Fibroblast of mammary gland (primary cell): Measurements from ENCODE around the gene ITFG2.
A peak's percentile ranks its signal among the peaks of the same experiment; 100 is the strongest.
"Not testable (repeated sequence)": the region's sequence is repeated elsewhere in the genome, so short reads cannot be mapped to it uniquely, and the experiment has no call there.

Experiments used
- DNase-seq: peaks from one replicate; pipeline ENCODE4 v3.0.0-alpha.2; 2010; ENCODE audit warnings: low read depth
- H3K4me3 ChIP-seq: 2 replicates; pipeline ENCODE4 v1.5.1; 2011; ENCODE audit warnings: low read depth, mild to moderate bottlenecking, low read length, moderate library complexity; ENCODE audit not compliant: control insufficient read depth
- CTCF ChIP-seq: conservative IDR thresholded peaks from 2 replicates; pipeline ENCODE4 v1.5.1; 2011; ENCODE audit warnings: low read depth, low read length, inconsistent platforms; ENCODE audit not compliant: control insufficient read depth, insufficient read depth

Gene ITFG2

GRCh38 chr12:2858334-2858733, 45.9 kb downstream of the ITFG2 start:
- H3K4me3 ChIP-seq: no peak overlapping the region
- DNase-seq: no peak
- no peak for TF ChIP-seq CTCF

- no peak for TF ChIP-seq CTCF
- no peak overlapping the region for H3K4me3 ChIP-seq
- no peak for DNase-seq
Observed at GRCh38 chr12:2858944-2859421, 46.5 kb downstream of the ITFG2 start.

GRCh38 chr12:2860170-2860569, 47.7 kb downstream of the ITFG2 start:
- no peak for TF ChIP-seq CTCF
- DNase-seq: no peak
- H3K4me3 ChIP-seq: no peak overlapping the region

GRCh38 chr12:2862876-2863275, 50.4 kb downstream of the ITFG2 start:
- no peak for DNase-seq
- no peak for TF ChIP-seq CTCF

GRCh38 chr12:2863402-2863801, 50.9 kb downstream of the ITFG2 start:
- DNase-seq, H3K4me3 ChIP-seq: not testable (repeated sequence)

More at GRCh38 chr12:2862876-2863275, 50.4 kb downstream of the ITFG2 start:
- no peak overlapping the region for H3K4me3 ChIP-seq

- DNase-seq: no peak
- no peak for TF ChIP-seq CTCF
- no peak overlapping the region for H3K4me3 ChIP-seq
Observed at GRCh38 chr12:2864198-2864597, 51.7 kb downstream of the ITFG2 start.

GRCh38 chr12:2868986-2869632, 56.6 kb downstream of the ITFG2 start:
- not testable (repeated sequence) for H3K4me3 ChIP-seq
- DNase-seq: peak; percentile 23
